Measurements from ENCODE around the gene POLR2L.

DNA sequence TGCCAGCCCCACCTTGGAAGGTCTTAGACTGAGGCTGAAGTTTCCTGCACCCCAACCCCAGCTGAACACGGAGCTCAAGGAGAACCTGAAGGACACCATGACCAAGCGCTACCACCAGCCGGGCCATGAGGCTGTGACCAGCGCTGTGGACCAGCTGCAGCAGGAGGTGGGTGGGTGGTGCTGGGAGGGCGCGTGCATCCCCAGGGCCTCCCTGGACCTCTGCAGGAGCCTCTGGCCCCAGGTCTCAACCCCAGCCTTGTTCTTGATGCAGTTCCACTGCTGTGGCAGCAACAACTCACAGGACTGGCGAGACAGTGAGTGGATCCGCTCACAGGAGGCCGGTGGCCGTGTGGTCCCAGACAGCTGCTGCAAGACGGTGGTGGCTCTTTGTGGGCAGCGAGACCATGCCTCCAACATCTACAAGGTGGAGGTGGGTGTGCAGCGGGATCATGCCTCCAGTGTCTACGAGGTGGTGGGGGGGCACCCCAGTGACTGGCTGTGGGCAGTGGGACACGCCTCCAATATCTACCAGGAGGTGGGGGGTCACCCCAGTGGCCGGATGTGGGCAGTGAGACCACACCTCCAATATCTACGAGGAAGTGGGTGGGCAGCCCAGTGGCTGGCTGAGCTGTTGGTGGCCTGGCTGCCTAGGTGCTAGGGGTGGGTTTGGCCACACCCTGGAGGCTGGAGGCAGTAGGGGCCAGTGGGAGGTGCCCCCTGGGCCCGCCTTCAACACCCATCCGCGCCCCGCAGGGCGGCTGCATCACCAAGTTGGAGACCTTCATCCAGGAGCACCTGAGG, 4.9 kb downstream of the POLR2L start:
- TF ChIP-seq, protein P1, sequence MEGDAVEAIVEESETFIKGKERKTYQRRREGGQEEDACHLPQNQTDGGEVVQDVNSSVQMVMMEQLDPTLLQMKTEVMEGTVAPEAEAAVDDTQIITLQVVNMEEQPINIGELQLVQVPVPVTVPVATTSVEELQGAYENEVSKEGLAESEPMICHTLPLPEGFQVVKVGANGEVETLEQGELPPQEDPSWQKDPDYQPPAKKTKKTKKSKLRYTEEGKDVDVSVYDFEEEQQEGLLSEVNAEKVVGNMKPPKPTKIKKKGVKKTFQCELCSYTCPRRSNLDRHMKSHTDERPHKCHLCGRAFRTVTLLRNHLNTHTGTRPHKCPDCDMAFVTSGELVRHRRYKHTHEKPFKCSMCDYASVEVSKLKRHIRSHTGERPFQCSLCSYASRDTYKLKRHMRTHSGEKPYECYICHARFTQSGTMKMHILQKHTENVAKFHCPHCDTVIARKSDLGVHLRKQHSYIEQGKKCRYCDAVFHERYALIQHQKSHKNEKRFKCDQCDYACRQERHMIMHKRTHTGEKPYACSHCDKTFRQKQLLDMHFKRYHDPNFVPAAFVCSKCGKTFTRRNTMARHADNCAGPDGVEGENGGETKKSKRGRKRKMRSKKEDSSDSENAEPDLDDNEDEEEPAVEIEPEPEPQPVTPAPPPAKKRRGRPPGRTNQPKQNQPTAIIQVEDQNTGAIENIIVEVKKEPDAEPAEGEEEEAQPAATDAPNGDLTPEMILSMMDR (IDR thresholded peaks at IDR 0.05 in 2 of 3, conservative IDR thresholded peaks at IDR 0.05 in 1 of 3; ENCODE audit: borderline replicate concordance in 1 of 3, insufficient read depth in 1 of 3, low read depth in 2 of 3, low read length in 2 of 3) = no peak
- TF ChIP-seq EZH2 (IDR thresholded peaks at IDR 0.05) (no peak), POLR2A (IDR thresholded peaks at IDR 0.05; ENCODE audit: borderline replicate concordance, extremely low read depth, insufficient read depth, insufficient read length) (no peak), ATF3 (IDR thresholded peaks at IDR 0.05) (no peak), ZNF274 (IDR thresholded peaks at IDR 0.05; ENCODE audit: low read depth, low read length) (no peak), CEBPB (IDR thresholded peaks at IDR 0.05; ENCODE audit: low read depth) (no peak), POLR2AphosphoS5 (IDR thresholded peaks at IDR 0.05; ENCODE audit: low read depth, low read length) (no peak), FOSL1 (IDR thresholded peaks at IDR 0.05; ENCODE audit: low read depth) (no peak)
